AG04450 (cell line): ENCODE data around the gene TRAPPC3L. TPM values are rescaled to one million over a fixed set of nuclear protein-coding genes. Genes with fewer than 3 reads are reported as not detected.

Experiments used
- CTCF ChIA-PET: fragments of 300-600, 350-600 bp; formaldehyde crosslinking; extraction: SDS; loops from one replicate; lab custom pipeline; 2022; ENCODE audit warnings: antibody characterized with exemption, inconsistent platforms; lab: Charles Lee
- POLR2A ChIA-PET: fragments of 350-600 bp; formaldehyde crosslinking; extraction: SDS; loops from one replicate; lab custom pipeline; 2021; ENCODE audit warnings: antibody characterized with exemption, inconsistent platforms; lab: Yijun Ruan, JAX
- DNase-seq: peaks from one replicate; pipeline ENCODE4 v3.0.0-alpha.2; 2011; ENCODE audit warnings: low read depth, low spot score
- H3K27ac ChIP-seq: one replicate; pipeline ENCODE4 v1.5.1; 2012; ENCODE audit warnings: low read depth, low read length, control low read depth
- H3K27me3 ChIP-seq: one replicate; pipeline ENCODE4 v1.6.0; 2012; ENCODE audit warnings: low read length; ENCODE audit not compliant: control insufficient read depth, insufficient read depth
- H3K4me3 ChIP-seq: 2 replicates; pipeline ENCODE4 v1.5.1; 2011; ENCODE audit warnings: mild to moderate bottlenecking, low read depth, low read length, control low read depth
- H3K9me3 ChIP-seq: 2 replicates; pipeline ENCODE4 v1.5.1; 2012; ENCODE audit warnings: low read length; ENCODE audit not compliant: control insufficient read depth, insufficient read depth
- polyA plus RNA-seq: library from polyadenylated mRNA; depleted of rRNA; stranded (reverse); fragments of >200 nt; gene quantifications from 2 replicates; pipeline ENCODE4 v1.2.3, GENCODE V29; 2011
- TF ChIP-seq, protein P1 (sequence below): IDR thresholded peaks from 2 replicates; pipeline ENCODE4 v1.5.1; 2011; ENCODE audit warnings: low read depth, low read length, control low read depth, inconsistent platforms

The TRAPPC3L gene
- polyA plus RNA-seq, 1 experiment, result 0.19 TPM

DNA sequence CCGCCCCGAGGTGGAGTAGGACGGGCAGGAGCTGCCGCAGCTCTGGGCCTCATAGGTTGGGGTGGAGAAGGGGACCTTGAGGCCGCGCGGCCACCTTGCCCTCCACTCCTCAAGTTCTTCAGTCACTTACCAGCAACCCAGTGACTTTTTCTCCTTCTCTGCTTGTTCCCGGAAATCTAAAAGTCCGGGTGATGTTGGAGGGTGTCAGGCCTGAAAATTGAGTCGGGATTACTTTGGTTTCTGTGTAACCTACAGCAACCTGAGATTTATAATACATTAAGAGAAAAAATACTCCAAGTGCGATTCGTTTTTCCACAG lies 26.2 kb upstream of the TRAPPC3L start:
- Histone ChIP-seq H3K4me3 (peak overlapping the region; percentile 87), H3K27me3 (no peaks in the 10 kb centered on the region), H3K9me3 (no peaks in the 10 kb centered on the region), H3K27ac (peak overlapping the region; percentile 79)
- TF ChIP-seq, protein P1, sequence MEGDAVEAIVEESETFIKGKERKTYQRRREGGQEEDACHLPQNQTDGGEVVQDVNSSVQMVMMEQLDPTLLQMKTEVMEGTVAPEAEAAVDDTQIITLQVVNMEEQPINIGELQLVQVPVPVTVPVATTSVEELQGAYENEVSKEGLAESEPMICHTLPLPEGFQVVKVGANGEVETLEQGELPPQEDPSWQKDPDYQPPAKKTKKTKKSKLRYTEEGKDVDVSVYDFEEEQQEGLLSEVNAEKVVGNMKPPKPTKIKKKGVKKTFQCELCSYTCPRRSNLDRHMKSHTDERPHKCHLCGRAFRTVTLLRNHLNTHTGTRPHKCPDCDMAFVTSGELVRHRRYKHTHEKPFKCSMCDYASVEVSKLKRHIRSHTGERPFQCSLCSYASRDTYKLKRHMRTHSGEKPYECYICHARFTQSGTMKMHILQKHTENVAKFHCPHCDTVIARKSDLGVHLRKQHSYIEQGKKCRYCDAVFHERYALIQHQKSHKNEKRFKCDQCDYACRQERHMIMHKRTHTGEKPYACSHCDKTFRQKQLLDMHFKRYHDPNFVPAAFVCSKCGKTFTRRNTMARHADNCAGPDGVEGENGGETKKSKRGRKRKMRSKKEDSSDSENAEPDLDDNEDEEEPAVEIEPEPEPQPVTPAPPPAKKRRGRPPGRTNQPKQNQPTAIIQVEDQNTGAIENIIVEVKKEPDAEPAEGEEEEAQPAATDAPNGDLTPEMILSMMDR, result no peak
- CTCF ChIA-PET, result interaction anchor here (0.9 to 5.6 kb wide), 9 partner anchors 8 to 354 kb away, joined by 3 to 44 read pairs (median 8); partner anchors contain the start of genes CALHM4 and CALHM5
- POLR2A ChIA-PET, result interaction anchor here (0.6 to 1.9 kb wide), 9 partner anchors 14 to 502 kb away, joined by 3 to 4 read pairs (median 3); partner anchors contain the start of gene CALHM5
- DNase-seq, result no peak

DNA sequence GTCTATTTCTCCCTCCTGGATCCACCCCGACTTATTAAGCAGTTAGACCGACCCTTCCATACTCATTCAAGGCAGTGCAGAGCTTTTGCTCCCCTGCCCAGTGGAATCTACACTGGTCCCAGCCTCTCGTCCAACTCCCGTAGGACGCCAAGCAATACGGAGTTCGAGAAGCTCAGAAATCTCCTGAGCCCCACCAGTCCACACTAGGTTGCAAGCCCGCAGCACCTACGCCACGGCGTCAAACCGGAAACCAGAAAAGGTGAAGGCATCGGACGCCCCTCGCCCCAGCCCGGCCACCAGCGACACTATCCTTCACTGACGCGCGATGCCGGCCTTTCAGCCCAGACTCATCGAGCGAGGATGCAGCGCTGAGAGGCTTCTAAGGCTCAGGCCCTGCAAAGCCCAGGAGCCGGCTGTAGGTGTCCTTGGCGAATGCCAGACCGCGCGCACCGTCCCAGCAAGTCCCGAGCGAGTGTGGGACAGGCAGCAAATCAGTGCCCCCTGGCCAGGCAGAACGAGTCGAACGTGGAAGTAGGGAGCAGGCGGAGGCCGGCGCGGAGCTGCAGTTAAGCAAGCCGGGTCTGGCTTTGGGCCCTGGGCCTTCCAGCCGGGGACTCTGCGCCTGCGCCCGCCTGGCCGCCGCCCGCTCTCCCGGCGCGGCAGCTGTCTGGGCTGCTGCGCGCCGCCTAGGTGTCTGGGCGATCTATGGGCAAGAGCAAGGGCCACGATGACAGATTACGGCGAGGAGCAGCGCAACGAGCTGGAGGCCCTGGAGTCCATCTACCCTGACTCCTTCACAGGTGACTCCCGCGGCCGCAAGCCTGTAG lies 25.6 kb upstream of the TRAPPC3L start, which contains the start of gene RWDD1:
Gene RWDD1 (plus strand): TSS at position 649 of the 827 bp plus-strand sequence. CDS start 79 bp downstream, at position 728.
- peak; percentile 99 for DNase-seq
- no peaks in the 10 kb centered on the region for H3K9me3 ChIP-seq
- H3K27me3 ChIP-seq, result no peaks in the 10 kb centered on the region
- ChIA-PET POLR2A (interaction anchor here (0.6 to 1.9 kb wide), 10 partner anchors 13 to 501 kb away, joined by 3 to 4 read pairs (median 3); partner anchors contain the start of gene CALHM5), CTCF (interaction anchor here (0.9 to 5.6 kb wide), 12 partner anchors 8 to 353 kb away, joined by 3 to 44 read pairs (median 4); partner anchors contain the start of genes CALHM4 and CALHM5)
- TF ChIP-seq, protein P1, result 0 out of 2 replicates have a peak, but pooled peaks have one; percentile 3
- H3K4me3 ChIP-seq, result peak within 1 kb of the TSS; percentile 95
- peak within 1 kb of the TSS; percentile 79 for H3K27ac ChIP-seq

DNA sequence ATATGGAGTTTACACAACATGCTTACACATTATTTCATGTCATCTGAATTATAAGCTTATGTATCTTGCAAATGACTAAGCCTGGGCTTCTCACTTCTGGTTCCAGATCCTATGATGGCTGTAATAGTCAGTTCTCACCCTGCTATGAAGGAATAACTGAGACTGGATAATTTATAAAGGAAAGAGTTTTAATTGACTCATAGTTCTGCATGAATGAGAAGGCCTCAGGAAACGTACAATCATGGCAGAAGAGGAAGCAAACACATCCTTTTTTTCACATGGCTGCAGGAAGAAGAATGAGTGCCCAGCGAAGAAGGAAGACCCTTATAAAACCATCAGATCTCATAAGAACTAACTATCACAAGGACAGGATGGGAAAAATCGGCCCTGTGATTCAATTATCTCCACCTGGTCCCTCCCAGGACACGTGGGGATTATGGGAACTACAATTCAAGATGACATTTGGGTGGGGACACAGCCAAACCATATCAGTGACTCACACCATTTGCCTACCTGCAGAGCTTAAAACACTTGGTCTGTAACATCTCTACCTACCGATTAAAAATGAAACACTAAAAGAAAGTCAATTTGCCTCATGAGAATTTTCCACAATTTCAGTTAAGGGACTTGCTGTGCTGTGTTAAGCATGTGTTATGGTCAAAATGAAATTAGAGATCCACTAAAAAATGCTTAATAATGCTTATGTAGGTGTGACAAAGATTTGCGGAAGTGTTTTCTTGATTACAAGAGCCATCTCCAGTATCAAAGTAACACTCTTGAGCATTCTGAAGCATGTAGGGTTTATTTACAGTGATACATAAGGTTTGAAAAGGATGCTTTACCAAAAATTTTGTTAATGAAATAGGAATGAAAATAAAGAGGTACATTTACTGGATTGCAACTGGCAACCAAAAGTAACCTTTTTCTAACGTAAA lies 23.6 kb upstream of the TRAPPC3L start:
- DNase-seq, result no peak
- Histone ChIP-seq H3K4me3 (no peak overlapping the region), H3K9me3 (no peaks in the 10 kb centered on the region), H3K27me3 (no peaks in the 10 kb centered on the region), H3K27ac (no peak overlapping the region)
- POLR2A ChIA-PET, result no interaction called here
- TF ChIP-seq, protein P1, result no peak
- CTCF ChIA-PET, result interaction anchor here (1.4 to 5.6 kb wide), 4 partner anchors 9 to 300 kb away, joined by 3 to 44 read pairs (median 24); no protein-coding TSS in a partner anchor

DNA sequence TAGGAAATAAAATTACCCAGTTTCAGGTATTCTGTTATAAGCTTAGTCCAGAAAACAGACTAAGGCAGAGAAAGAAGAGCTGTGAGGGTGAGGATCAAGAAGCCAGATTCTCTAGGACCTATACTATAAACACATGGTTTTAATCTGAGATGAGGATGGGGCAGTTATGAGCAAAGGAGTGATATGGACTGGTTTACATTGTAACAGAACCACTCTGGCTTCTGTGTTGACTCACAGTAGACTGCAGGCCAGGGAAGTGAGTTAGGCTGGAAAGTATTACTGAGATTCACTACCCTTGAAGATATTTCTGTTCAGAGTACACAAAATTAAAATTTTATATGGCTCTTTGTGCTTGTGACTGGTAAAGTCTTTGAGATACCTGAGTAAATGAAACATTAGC lies 22.6 kb upstream of the TRAPPC3L start:
- no peak overlapping the region for H3K4me3 ChIP-seq
- H3K27ac ChIP-seq, result no peak overlapping the region
- no peaks in the 10 kb centered on the region for H3K27me3 ChIP-seq
- ChIA-PET CTCF (interaction anchor here (1.2 to 2.3 kb wide), 2 partner anchors 33 to 299 kb away, joined by 3 to 14 read pairs; no protein-coding TSS in a partner anchor), POLR2A (no interaction called here)
- no peak for DNase-seq
- TF ChIP-seq, protein P1, result no peak
- no peaks in the 10 kb centered on the region for H3K9me3 ChIP-seq
